Measurements from ENCODE around the gene EEFSEC. TPM values are rescaled to one million over a fixed set of nuclear protein-coding genes. Genes with fewer than 3 reads are reported as not detected.

EEFSEC gene
- total RNA-seq, 1 experiment from 2014 or later: 14.6 TPM

- H3K36me3 Mint-ChIP-seq (ENCODE audit: insufficient read depth, unreplicated experiment): peaks cover 11% of the 10 kb centered on the region
- intact Hi-C loops (cut with micrococcal nuclease): no loop called here
- DNase-seq (ENCODE audit: unreplicated experiment): no peak
- H3K27me3 Mint-ChIP-seq (ENCODE audit: insufficient read depth, unreplicated experiment): no peaks in the 10 kb centered on the region
- H3K4me3 Mint-ChIP-seq (ENCODE audit: unreplicated experiment): no peak overlapping the region
- ChIA-PET POLR2A (interaction anchor here (0.6 to 1.2 kb wide), 3 partner anchors 10 to 125 kb away, joined by 3 to 4 read pairs (median 3); no protein-coding TSS in a partner anchor), CTCF (interaction anchor here (0.8 to 1.3 kb wide), 2 partner anchors 176 to 337 kb away, joined by 5 read pairs; no protein-coding TSS in a partner anchor)
- no peak overlapping the region for H3K27ac Mint-ChIP-seq (ENCODE audit: low read depth, unreplicated experiment)
- TF ChIP-seq CTCF (IDR thresholded peaks at IDR 0.05; ENCODE audit: unreplicated experiment): no peak
- H3K9me3 Mint-ChIP-seq (ENCODE audit: unreplicated experiment): no peaks in the 10 kb centered on the region
- H3K4me1 Mint-ChIP-seq (ENCODE audit: insufficient read depth, unreplicated experiment): peaks cover 5% of the 10 kb centered on the region
- no TSS peak for BruUV-seq (replicated peaks)
Measured at GRCh38 chr3:128271536-128272332, 118.5 kb downstream of the EEFSEC start.

GRCh38 chr3:128273109-128273840 lies 120.0 kb downstream of the EEFSEC start:
- Mint-ChIP-seq H3K4me1 (ENCODE audit: insufficient read depth, unreplicated experiment) (peaks cover 5% of the 10 kb centered on the region), H3K4me3 (ENCODE audit: unreplicated experiment) (no peak overlapping the region), H3K27me3 (ENCODE audit: insufficient read depth, unreplicated experiment) (no peaks in the 10 kb centered on the region), H3K36me3 (ENCODE audit: insufficient read depth, unreplicated experiment) (peaks cover 5% of the 10 kb centered on the region), H3K9me3 (ENCODE audit: unreplicated experiment) (no peaks in the 10 kb centered on the region), H3K27ac (ENCODE audit: low read depth, unreplicated experiment) (no peak overlapping the region)
- ChIA-PET POLR2A (no interaction called here), CTCF (interaction anchor here (0.6 to 1.3 kb wide), 2 partner anchors 178 to 223 kb away, joined by 3 to 5 read pairs; no protein-coding TSS in a partner anchor)
- no peak for TF ChIP-seq CTCF (IDR thresholded peaks at IDR 0.05; ENCODE audit: unreplicated experiment)
- BruUV-seq (replicated peaks): no TSS peak
- DNase-seq (ENCODE audit: unreplicated experiment): no peak
- intact Hi-C loops (cut with micrococcal nuclease): no loop called here

- no peak overlapping the region for H3K27ac Mint-ChIP-seq (ENCODE audit: low read depth, unreplicated experiment)
- DNase-seq (ENCODE audit: unreplicated experiment): no peak
- H3K4me1 Mint-ChIP-seq (ENCODE audit: insufficient read depth, unreplicated experiment): peaks cover 5% of the 10 kb centered on the region
- ChIA-PET CTCF (interaction anchor here (0.6 kb wide), 2 partner anchors 223 to 1381 kb away, joined by 3 read pairs; no protein-coding TSS in a partner anchor), POLR2A (no interaction called here)
- no peaks in the 10 kb centered on the region for H3K36me3 Mint-ChIP-seq (ENCODE audit: insufficient read depth, unreplicated experiment)
- TF ChIP-seq CTCF (IDR thresholded peaks at IDR 0.05; ENCODE audit: unreplicated experiment): no peak
- BruUV-seq (replicated peaks): no TSS peak
- no peaks in the 10 kb centered on the region for H3K27me3 Mint-ChIP-seq (ENCODE audit: insufficient read depth, unreplicated experiment)
- no peak overlapping the region for H3K4me3 Mint-ChIP-seq (ENCODE audit: unreplicated experiment)
- no peaks in the 10 kb centered on the region for H3K9me3 Mint-ChIP-seq (ENCODE audit: unreplicated experiment)
- intact Hi-C loops (cut with micrococcal nuclease): no loop called here
Measured at GRCh38 chr3:128273841-128274573, 120.7 kb downstream of the EEFSEC start.

GRCh38 chr3:128274837-128275236 lies 121.6 kb downstream of the EEFSEC start:
- ChIA-PET CTCF (no interaction called here), POLR2A (no interaction called here)
- intact Hi-C loops (cut with micrococcal nuclease): no loop called here
- Mint-ChIP-seq H3K36me3 (ENCODE audit: insufficient read depth, unreplicated experiment) (no peaks in the 10 kb centered on the region), H3K9me3 (ENCODE audit: unreplicated experiment) (no peaks in the 10 kb centered on the region), H3K4me1 (ENCODE audit: insufficient read depth, unreplicated experiment) (peaks cover 5% of the 10 kb centered on the region), H3K4me3 (ENCODE audit: unreplicated experiment) (no peak overlapping the region), H3K27me3 (ENCODE audit: insufficient read depth, unreplicated experiment) (no peaks in the 10 kb centered on the region), H3K27ac (ENCODE audit: low read depth, unreplicated experiment) (no peak overlapping the region)
- DNase-seq (ENCODE audit: unreplicated experiment): peak; percentile 93
- BruUV-seq (replicated peaks): no TSS peak
- TF ChIP-seq CTCF (IDR thresholded peaks at IDR 0.05; ENCODE audit: unreplicated experiment): no peak

Data from MCF 10A (cell line).